HL-60 (cell line): ENCODE measurements around the gene MAP1B.

Experiments used
- GABPA ChIP-seq: IDR thresholded peaks from 2 replicates; pipeline ENCODE4 v1.6.1; 2012; ENCODE audit warnings: low read depth
- POLR2AphosphoS5 ChIP-seq: IDR thresholded peaks from 2 replicates; pipeline ENCODE4 v1.6.1; 2012; ENCODE audit warnings: low read depth
- SPI1 ChIP-seq: IDR thresholded peaks from 2 replicates; pipeline ENCODE4 v1.6.1; 2012; ENCODE audit warnings: low read depth, mild to moderate bottlenecking, borderline replicate concordance
- TF ChIP-seq, protein P1 (sequence below): IDR thresholded peaks from one replicate; pipeline ENCODE4 v1.5.1; 2011; ENCODE audit warnings: low read length, control low read depth, inconsistent platforms; ENCODE audit not compliant: insufficient read depth
- TF ChIP-seq, protein P2 (sequence below): IDR thresholded peaks from 2 replicates; pipeline ENCODE4 v1.6.1; 2012; ENCODE audit warnings: low read depth; ENCODE audit not compliant: insufficient replicate concordance

DNA sequence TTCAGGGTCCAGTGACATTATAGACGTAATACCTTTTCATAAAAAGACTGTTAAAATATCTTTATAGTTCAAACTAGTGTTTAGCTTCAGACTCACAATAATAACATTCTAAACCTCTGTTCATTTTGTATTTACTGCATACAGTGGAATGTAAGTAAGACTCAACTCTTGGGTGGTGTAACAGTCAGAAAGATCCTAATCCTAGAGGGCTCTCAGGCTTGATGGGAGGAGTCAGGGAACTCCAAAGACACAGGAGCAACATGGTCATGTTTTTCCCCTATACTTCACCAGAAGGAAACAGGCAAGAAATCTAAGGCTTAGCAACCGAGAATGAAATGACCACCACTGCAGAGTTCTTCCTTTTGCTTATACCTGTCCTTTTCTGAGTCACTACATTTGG lies 130.1 kb downstream of the MAP1B start:
- TF ChIP-seq, protein P1, sequence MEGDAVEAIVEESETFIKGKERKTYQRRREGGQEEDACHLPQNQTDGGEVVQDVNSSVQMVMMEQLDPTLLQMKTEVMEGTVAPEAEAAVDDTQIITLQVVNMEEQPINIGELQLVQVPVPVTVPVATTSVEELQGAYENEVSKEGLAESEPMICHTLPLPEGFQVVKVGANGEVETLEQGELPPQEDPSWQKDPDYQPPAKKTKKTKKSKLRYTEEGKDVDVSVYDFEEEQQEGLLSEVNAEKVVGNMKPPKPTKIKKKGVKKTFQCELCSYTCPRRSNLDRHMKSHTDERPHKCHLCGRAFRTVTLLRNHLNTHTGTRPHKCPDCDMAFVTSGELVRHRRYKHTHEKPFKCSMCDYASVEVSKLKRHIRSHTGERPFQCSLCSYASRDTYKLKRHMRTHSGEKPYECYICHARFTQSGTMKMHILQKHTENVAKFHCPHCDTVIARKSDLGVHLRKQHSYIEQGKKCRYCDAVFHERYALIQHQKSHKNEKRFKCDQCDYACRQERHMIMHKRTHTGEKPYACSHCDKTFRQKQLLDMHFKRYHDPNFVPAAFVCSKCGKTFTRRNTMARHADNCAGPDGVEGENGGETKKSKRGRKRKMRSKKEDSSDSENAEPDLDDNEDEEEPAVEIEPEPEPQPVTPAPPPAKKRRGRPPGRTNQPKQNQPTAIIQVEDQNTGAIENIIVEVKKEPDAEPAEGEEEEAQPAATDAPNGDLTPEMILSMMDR = no peak
- TF ChIP-seq POLR2AphosphoS5 (no peak), SPI1 (no peak), GABPA (no peak)
- TF ChIP-seq, protein P2, sequence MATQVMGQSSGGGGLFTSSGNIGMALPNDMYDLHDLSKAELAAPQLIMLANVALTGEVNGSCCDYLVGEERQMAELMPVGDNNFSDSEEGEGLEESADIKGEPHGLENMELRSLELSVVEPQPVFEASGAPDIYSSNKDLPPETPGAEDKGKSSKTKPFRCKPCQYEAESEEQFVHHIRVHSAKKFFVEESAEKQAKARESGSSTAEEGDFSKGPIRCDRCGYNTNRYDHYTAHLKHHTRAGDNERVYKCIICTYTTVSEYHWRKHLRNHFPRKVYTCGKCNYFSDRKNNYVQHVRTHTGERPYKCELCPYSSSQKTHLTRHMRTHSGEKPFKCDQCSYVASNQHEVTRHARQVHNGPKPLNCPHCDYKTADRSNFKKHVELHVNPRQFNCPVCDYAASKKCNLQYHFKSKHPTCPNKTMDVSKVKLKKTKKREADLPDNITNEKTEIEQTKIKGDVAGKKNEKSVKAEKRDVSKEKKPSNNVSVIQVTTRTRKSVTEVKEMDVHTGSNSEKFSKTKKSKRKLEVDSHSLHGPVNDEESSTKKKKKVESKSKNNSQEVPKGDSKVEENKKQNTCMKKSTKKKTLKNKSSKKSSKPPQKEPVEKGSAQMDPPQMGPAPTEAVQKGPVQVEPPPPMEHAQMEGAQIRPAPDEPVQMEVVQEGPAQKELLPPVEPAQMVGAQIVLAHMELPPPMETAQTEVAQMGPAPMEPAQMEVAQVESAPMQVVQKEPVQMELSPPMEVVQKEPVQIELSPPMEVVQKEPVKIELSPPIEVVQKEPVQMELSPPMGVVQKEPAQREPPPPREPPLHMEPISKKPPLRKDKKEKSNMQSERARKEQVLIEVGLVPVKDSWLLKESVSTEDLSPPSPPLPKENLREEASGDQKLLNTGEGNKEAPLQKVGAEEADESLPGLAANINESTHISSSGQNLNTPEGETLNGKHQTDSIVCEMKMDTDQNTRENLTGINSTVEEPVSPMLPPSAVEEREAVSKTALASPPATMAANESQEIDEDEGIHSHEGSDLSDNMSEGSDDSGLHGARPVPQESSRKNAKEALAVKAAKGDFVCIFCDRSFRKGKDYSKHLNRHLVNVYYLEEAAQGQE = no peak
